Stomach (tissue), 9 donors: ENCODE measurements around the gene RASAL2. TPM values are rescaled to one million over a fixed set of nuclear protein-coding genes. Genes with fewer than 3 reads are reported as not detected.

Experiments
- DNase-seq, 2 donors: peaks; one replicate each; pipeline versions ENCODE4 v3.0.0 to v3.0.0-alpha.2; 2013 to 2019
- H3K27ac ChIP-seq, 5 donors: fragments of 200-600 bp in 4 of 5; sonication (generic) in 4 of 5; one replicate each; pipeline ENCODE4 v1.5.1; 2013 to 2019; ENCODE audit warnings: mild to moderate bottlenecking in 1 of 5, moderate library complexity in 1 of 5
- H3K27me3 ChIP-seq, 3 donors: fragments of 200-600 bp; sonication (generic); one replicate each; pipeline ENCODE4 v1.5.1; 2017 to 2019; ENCODE audit warnings: mixed run types in 1 of 3
- H3K36me3 ChIP-seq, 4 donors: fragments of 200-600 bp; sonication (generic); 1 replicate in 3 of 4; 2 replicates in 1 of 4; pipeline ENCODE4 v1.5.1; 2016 to 2019
- H3K4me1 ChIP-seq, 4 donors: fragments of 200-600 bp; sonication (generic); one replicate each; pipeline ENCODE4 v1.5.1; 2016 to 2019
- H3K4me3 ChIP-seq, 4 donors: fragments of 200-600 bp; sonication (generic) in 3 of 4; one replicate each; pipeline ENCODE4 v1.5.1; 2016 to 2019; ENCODE audit warnings: mild to moderate bottlenecking in 1 of 4
- H3K9me3 ChIP-seq, 4 donors: fragments of 200-600 bp; sonication (generic); one replicate each; pipeline ENCODE4 v1.5.1; 2016 to 2019
- CTCF ChIP-seq, 7 experiments: fragments of 450-650 bp in 4 of 7; fragments of 200-600 bp in 3 of 7; sonication (generic) in 3 of 7; IDR thresholded peaks; one replicate each; pipeline ENCODE4 v1.5.1; 2016 to 2019; ENCODE audit warnings: antibody characterized with exemption in 7 of 7, control low read depth in 2 of 7, mild to moderate bottlenecking in 1 of 7
- EP300 ChIP-seq: sonication (generic); formaldehyde crosslinking; IDR thresholded peaks from one replicate; pipeline ENCODE4 v1.6.1; 2017; ENCODE audit warnings: antibody characterized with exemption
- POLR2A ChIP-seq, 4 donors: fragments of 450-650 bp; IDR thresholded peaks; one replicate each; pipeline ENCODE4 v1.6.1; 2016; ENCODE audit warnings: antibody characterized with exemption in 4 of 4, control low read depth in 2 of 4, mild to moderate bottlenecking in 1 of 4, moderate library complexity in 1 of 4
- POLR2AphosphoS5 ChIP-seq, 3 donors: sonication (generic); formaldehyde crosslinking; IDR thresholded peaks; one replicate each; pipeline ENCODE4 v1.6.1; 2016; ENCODE audit warnings: antibody characterized with exemption in 3 of 3
- WGBS, 5 donors: extraction: QIAGEN DNeasy Blood & Tissue Kit in 3 of 5; methylation state at CpG; one replicate each; pipeline versions ENCODE4 v1.1.5 to v1.1.7; 2013 to 2018; 5-methylcytosine and 5-hydroxymethylcytosine counted together
- intact Hi-C: fragments of 100-400 bp; cut with DNase I; formaldehyde crosslinking; loops from one replicate; pipeline ENCODE4 v1.15.1; 2023; ENCODE audit warnings: low total_unique reads
- polyA plus RNA-seq, 3 donors: library from polyadenylated mRNA; stranded (reverse); fragments of 200-250 nt; gene quantifications; one replicate each; pipeline ENCODE4 v1.2.3, GENCODE V29; 2013
- total RNA-seq, 5 donors: library from RNA; depleted of rRNA; stranded (reverse); fragments of >200 nt; gene quantifications; one replicate each; pipeline versions ENCODE4 v1.1.0 to v1.2.3, GENCODE V29; 2014 to 2016
- donor health status: healthy with polysubstance abuse.
- donor health status: Bipolar disorder and iron deficiency.
- donor health status: healthy.

The RASAL2 gene
- total and polyA plus RNA-seq, 8 donors: 1.2 to 47.5 (median 14.3) TPM

- H3K9me3 ChIP-seq: no peaks in the 10 kb centered on the region
- TF ChIP-seq EP300 (no peak), POLR2AphosphoS5 (IDR thresholded peaks at IDR 0.05) (no peak), CTCF (IDR thresholded peaks at IDR 0.05) (no peak), POLR2A (IDR thresholded peaks at IDR 0.05) (no peak)
- 85 to 92% (median 90%) methylated on average over 10 to 16 of the region's 16 CpGs for WGBS, 5 donors
- no peak for DNase-seq
- no peaks in the 10 kb centered on the region for H3K27me3 ChIP-seq
- no peaks in the 10 kb centered on the region for H3K36me3 ChIP-seq
- H3K4me1 ChIP-seq: peaks cover 0 to 7% (median 0%) of the 10 kb centered on the region in 4 donors
- intact Hi-C loops: no loop called here
- no peak overlapping the region for H3K4me3 ChIP-seq
- no peak overlapping the region for H3K27ac ChIP-seq
Measured at GRCh38 chr1:178495741-178496409, 402.0 kb downstream of the RASAL2 start.

GRCh38 chr1:178496410-178497135, 402.7 kb downstream of the RASAL2 start, which contains the start of gene CLEC20A:
TSS of gene CLEC20A (minus strand) at chr1:178496964. CDS start at chr1:178496939, 25 bp downstream.
- H3K27ac ChIP-seq: no peak within 1 kb of the TSS
- intact Hi-C loops: no loop called here
- no peak within 1 kb of the TSS for H3K4me3 ChIP-seq
- WGBS, 5 donors: 91 to 95% (median 93%) methylated on average over 26 of the region's 26 CpGs
- peaks cover 0 to 7% (median 0%) of the 10 kb centered on the region in 4 donors for H3K4me1 ChIP-seq
- DNase-seq: no peak
- no peaks in the 10 kb centered on the region for H3K27me3 ChIP-seq
- no peaks in the 10 kb centered on the region for H3K9me3 ChIP-seq
- no peak for TF ChIP-seq POLR2A (IDR thresholded peaks at IDR 0.05)
- H3K36me3 ChIP-seq: no peaks in the 10 kb centered on the region

GRCh38 chr1:178497903-178498478, 404.1 kb downstream of the RASAL2 start:
- no peak for TF ChIP-seq CTCF (IDR thresholded peaks at IDR 0.05)
- TF ChIP-seq POLR2AphosphoS5 (IDR thresholded peaks at IDR 0.05): no peak
- no peak for TF ChIP-seq EP300
- TF ChIP-seq POLR2A (IDR thresholded peaks at IDR 0.05): no peak
- no peak for DNase-seq
- peaks cover 0 to 7% (median 0%) of the 10 kb centered on the region in 4 donors for H3K4me1 ChIP-seq
- intact Hi-C loops: no loop called here
- 89 to 94% (median 91%) methylated on average over 7 of the region's 7 CpGs for WGBS, 5 donors
- H3K27me3 ChIP-seq: no peaks in the 10 kb centered on the region
- no peak overlapping the region for H3K27ac ChIP-seq
- H3K4me3 ChIP-seq: no peak overlapping the region
- H3K9me3 ChIP-seq: no peaks in the 10 kb centered on the region
- no peaks in the 10 kb centered on the region for H3K36me3 ChIP-seq

- peaks cover 0 to 7% (median 0%) of the 10 kb centered on the region in 4 donors for H3K4me1 ChIP-seq
- H3K27ac ChIP-seq: no peak overlapping the region
- intact Hi-C loops: no loop called here
- no peak for DNase-seq
- no peaks in the 10 kb centered on the region for H3K9me3 ChIP-seq
- 72 to 85% (median 80%) methylated on average over 15 to 16 of the region's 16 CpGs for WGBS, 5 donors
- no peaks in the 10 kb centered on the region for H3K36me3 ChIP-seq
- TF ChIP-seq POLR2A (IDR thresholded peaks at IDR 0.05) (no peak), CTCF (IDR thresholded peaks at IDR 0.05) (no peak), EP300 (no peak), POLR2AphosphoS5 (IDR thresholded peaks at IDR 0.05) (no peak)
- H3K4me3 ChIP-seq: no peak overlapping the region
- no peaks in the 10 kb centered on the region for H3K27me3 ChIP-seq
Measured at GRCh38 chr1:178498896-178499675, 405.2 kb downstream of the RASAL2 start.
